ENCODE results near the gene SLC22A8.

DNA sequence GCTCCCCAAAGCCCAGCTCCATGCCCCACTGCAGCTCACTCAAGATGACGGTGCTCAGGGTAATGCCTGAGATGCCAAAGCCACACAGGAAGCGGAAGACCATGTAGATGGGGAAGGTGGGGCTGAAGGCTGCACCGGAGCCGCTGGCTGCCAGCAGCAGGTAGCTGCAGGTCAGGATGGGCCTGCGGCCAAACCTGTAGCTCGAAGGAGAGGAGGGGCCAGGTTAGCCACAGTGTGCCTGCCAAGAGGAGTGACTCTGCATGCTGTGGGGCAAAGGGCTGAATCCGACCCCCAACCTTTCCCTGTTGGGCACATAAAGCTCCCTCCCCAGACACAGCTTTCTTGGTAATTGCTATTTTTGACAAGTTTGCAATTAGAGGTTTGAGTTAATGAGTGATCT is 16.0 kb downstream of the SLC22A8 start:
- TF ChIP-seq, protein P1, sequence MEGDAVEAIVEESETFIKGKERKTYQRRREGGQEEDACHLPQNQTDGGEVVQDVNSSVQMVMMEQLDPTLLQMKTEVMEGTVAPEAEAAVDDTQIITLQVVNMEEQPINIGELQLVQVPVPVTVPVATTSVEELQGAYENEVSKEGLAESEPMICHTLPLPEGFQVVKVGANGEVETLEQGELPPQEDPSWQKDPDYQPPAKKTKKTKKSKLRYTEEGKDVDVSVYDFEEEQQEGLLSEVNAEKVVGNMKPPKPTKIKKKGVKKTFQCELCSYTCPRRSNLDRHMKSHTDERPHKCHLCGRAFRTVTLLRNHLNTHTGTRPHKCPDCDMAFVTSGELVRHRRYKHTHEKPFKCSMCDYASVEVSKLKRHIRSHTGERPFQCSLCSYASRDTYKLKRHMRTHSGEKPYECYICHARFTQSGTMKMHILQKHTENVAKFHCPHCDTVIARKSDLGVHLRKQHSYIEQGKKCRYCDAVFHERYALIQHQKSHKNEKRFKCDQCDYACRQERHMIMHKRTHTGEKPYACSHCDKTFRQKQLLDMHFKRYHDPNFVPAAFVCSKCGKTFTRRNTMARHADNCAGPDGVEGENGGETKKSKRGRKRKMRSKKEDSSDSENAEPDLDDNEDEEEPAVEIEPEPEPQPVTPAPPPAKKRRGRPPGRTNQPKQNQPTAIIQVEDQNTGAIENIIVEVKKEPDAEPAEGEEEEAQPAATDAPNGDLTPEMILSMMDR (IDR thresholded peaks at IDR 0.05) = no peak
- TF ChIP-seq POLR2A (IDR thresholded peaks at IDR 0.05) = no peak

All from adrenal gland (tissue), 5 donors.